Suprapubic skin (tissue), 4 donors: ENCODE data around the gene BASP1.

ENCODE experiments used
- POLR2A ChIP-seq, 2 donors: fragments of 450-650 bp; IDR thresholded peaks; one replicate each; pipeline ENCODE4 v1.6.1; 2017; ENCODE audit warnings: antibody characterized with exemption in 2 of 2, mild to moderate bottlenecking in 2 of 2, moderate library complexity in 2 of 2
- POLR2AphosphoS5 ChIP-seq, 3 donors: sonication (generic); formaldehyde crosslinking; IDR thresholded peaks; one replicate each; pipeline ENCODE4 v1.6.1; 2017; ENCODE audit warnings: antibody characterized with exemption in 3 of 3
- TF ChIP-seq, protein P1 (sequence below), 2 donors: fragments of 200-600 bp in 1 of 2; fragments of 450-650 bp in 1 of 2; sonication (generic) in 1 of 2; IDR thresholded peaks; one replicate each; pipeline ENCODE4 v1.5.1; 2016 to 2019; ENCODE audit warnings: antibody characterized with exemption in 2 of 2, mild to moderate bottlenecking in 1 of 2, moderate library complexity in 1 of 2

DNA sequence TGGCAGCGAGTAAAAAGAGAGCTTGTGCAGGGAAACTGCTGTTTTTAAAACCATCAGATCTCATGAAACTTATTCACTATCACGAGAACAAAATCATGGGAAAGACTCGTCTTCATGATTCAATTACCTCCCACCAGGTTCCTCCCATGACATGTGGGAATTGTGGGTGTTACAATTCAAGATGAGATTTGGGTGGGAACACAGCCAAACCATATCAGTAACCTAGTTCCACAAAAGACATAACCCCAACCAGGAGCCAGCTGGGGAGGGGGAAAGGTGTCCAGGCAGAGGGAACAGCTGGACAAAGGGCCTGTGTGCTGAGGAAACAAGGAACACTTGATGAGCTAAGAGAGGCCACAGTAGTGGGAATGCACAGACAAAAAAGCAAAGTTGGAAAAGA, 71.1 kb downstream of the BASP1 start:
- TF ChIP-seq, protein P1, sequence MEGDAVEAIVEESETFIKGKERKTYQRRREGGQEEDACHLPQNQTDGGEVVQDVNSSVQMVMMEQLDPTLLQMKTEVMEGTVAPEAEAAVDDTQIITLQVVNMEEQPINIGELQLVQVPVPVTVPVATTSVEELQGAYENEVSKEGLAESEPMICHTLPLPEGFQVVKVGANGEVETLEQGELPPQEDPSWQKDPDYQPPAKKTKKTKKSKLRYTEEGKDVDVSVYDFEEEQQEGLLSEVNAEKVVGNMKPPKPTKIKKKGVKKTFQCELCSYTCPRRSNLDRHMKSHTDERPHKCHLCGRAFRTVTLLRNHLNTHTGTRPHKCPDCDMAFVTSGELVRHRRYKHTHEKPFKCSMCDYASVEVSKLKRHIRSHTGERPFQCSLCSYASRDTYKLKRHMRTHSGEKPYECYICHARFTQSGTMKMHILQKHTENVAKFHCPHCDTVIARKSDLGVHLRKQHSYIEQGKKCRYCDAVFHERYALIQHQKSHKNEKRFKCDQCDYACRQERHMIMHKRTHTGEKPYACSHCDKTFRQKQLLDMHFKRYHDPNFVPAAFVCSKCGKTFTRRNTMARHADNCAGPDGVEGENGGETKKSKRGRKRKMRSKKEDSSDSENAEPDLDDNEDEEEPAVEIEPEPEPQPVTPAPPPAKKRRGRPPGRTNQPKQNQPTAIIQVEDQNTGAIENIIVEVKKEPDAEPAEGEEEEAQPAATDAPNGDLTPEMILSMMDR (IDR thresholded peaks at IDR 0.05), result no peak
- TF ChIP-seq POLR2A (IDR thresholded peaks at IDR 0.05) (no peak), POLR2AphosphoS5 (IDR thresholded peaks at IDR 0.05) (no peak)
